ENCODE results near the gene MAPK12.
A peak's percentile ranks its signal among the peaks of the same experiment; 100 is the strongest.

DNA sequence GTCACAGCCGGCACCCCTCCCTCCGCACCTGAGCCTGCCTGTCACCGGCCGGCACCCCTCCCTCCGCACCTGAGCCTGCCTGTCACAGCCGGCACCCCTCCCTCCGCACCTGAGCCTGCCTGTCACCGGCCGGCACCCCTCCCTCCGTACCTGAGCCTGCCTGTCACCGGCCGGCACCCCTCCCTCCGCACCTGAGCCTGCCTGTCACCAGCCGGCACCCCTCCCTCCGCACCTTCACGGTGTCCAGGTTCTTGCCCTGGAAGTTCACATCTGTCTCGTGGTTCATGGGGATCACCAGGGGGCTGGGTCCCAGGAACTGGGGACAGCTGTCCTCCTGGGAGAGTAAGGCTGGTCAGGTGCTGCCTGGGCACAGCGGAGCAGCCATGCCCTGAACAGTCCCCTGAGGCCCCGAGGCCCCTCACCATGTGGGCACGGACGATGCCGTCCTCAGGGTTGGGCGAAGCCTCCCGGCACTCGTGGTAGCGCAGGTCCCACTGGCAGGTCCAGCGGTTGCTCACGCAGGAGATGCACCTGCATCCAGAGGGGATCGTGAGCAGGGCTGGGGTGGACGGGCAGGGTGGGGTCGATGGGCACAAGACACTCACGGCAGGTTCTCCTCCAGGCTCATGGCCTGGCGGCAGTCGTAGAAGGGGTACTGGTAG lies 24.2 kb upstream of the MAPK12 start:
- TF ChIP-seq, protein P1, sequence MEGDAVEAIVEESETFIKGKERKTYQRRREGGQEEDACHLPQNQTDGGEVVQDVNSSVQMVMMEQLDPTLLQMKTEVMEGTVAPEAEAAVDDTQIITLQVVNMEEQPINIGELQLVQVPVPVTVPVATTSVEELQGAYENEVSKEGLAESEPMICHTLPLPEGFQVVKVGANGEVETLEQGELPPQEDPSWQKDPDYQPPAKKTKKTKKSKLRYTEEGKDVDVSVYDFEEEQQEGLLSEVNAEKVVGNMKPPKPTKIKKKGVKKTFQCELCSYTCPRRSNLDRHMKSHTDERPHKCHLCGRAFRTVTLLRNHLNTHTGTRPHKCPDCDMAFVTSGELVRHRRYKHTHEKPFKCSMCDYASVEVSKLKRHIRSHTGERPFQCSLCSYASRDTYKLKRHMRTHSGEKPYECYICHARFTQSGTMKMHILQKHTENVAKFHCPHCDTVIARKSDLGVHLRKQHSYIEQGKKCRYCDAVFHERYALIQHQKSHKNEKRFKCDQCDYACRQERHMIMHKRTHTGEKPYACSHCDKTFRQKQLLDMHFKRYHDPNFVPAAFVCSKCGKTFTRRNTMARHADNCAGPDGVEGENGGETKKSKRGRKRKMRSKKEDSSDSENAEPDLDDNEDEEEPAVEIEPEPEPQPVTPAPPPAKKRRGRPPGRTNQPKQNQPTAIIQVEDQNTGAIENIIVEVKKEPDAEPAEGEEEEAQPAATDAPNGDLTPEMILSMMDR (IDR thresholded peaks at IDR 0.05) = no peak
- TF ChIP-seq POLR2AphosphoS5 (IDR thresholded peaks at IDR 0.05) (peak in 1 of 3 donors; percentile 5), POLR2A (IDR thresholded peaks at IDR 0.05) (no peak), EP300 (IDR thresholded peaks at IDR 0.05) (no peak)
